HCT116 (cell line): Measurements from ENCODE around the gene IL36B. TPM values are rescaled to one million over a fixed set of nuclear protein-coding genes. Genes with fewer than 3 reads are reported as not detected.

Experiments
- ATAC-seq: fragments of 200-7000 bp; cut with Tn5 transposase; 2 replicates; pipeline ENCODE4 v1.9.1; 2020; ENCODE audit warnings: mild to moderate bottlenecking, moderate library complexity
- BruUV-seq: library from RNA; stranded (reverse); fragments of 400-500 nt; replicated peaks from 2 replicates; lab custom pipeline; 2021; lab: Mats Ljungman, UMichigan
- CTCF ChIA-PET: fragments of 300-600 bp; sonication (Branson Sonifier 250); formaldehyde crosslinking; loops from one replicate; lab custom pipeline; 2021; ENCODE audit warnings: antibody characterized with exemption; lab: Charles Lee
- POLR2A ChIA-PET: fragments of 300-600, 350-600 bp; sonication (Branson Sonifier 250); formaldehyde crosslinking; loops from one replicate; lab custom pipeline; 2021; ENCODE audit warnings: antibody characterized with exemption; lab: Charles Lee
- RAD21 ChIA-PET, 2 experiments: fragments of 300-600 bp; sonication (Branson Sonifier 250); formaldehyde crosslinking; loops; one replicate each; lab custom pipeline; 2023; ENCODE audit warnings: low total read pairs in 2 of 2; ENCODE audit not compliant: uncharacterized antibody in 2 of 2, unreplicated experiment in 2 of 2, low non-redundant PET in 1 of 2; lab: Charles Lee
- DNase-seq: peaks from one replicate; pipeline ENCODE4 v3.0.0-alpha.2; 2010; ENCODE audit warnings: low read depth, low spot score
- H2AFZ ChIP-seq: fragments of 200-600 bp; shearing (Covaris generic), sonication (generic); 2 replicates; pipeline ENCODE4 v1.6.1; 2017; ENCODE audit warnings: low read depth, mixed run types, mixed read lengths, antibody characterized with exemption, low read length; ENCODE audit not compliant: poor library complexity, severe bottlenecking
- H3K27ac ChIP-seq: 2 replicates; pipeline ENCODE4 v1.5.1; 2012; ENCODE audit warnings: low read depth, low read length
- H3K27me3 ChIP-seq: fragments of 200-600 bp; sonication (generic); 2 replicates; pipeline ENCODE4 v1.6.1; 2016; ENCODE audit warnings: mixed run types, low read length, mixed read lengths; ENCODE audit not compliant: insufficient read depth
- H3K36me3 ChIP-seq, 2 experiments: fragments of 200-500 bp in 1 of 2; fragments of 200-600 bp in 1 of 2; sonication (Bioruptor generic) in 1 of 2; sonication (generic) in 1 of 2; 2 replicates each; pipeline versions ENCODE4 v1.5.1 to v1.6.1; 2014 to 2016; ENCODE audit warnings: low read length in 2 of 2, inconsistent platforms in 1 of 2, mixed read lengths in 1 of 2, mixed run types in 1 of 2; ENCODE audit not compliant: insufficient read depth in 2 of 2, control insufficient read depth in 1 of 2
- H3K4me1 ChIP-seq, 2 experiments: fragments of 200-600 bp in 1 of 2; sonication (generic) in 1 of 2; 2 replicates each; pipeline versions ENCODE4 v1.5.1 to v1.6.1; 2012 to 2017; ENCODE audit warnings: low read length in 2 of 2, inconsistent platforms in 1 of 2, mild to moderate bottlenecking in 1 of 2, mixed read lengths in 1 of 2, mixed run types in 1 of 2, moderate library complexity in 1 of 2; ENCODE audit not compliant: insufficient read depth in 2 of 2, control insufficient read depth in 1 of 2
- H3K4me2 ChIP-seq: fragments of 200-600 bp; sonication (generic); 2 replicates; pipeline ENCODE4 v1.6.1; 2017; ENCODE audit warnings: mixed run types, low read length, mixed read lengths
- H3K4me3 ChIP-seq, 2 experiments: fragments of 200-600 bp in 1 of 2; sonication (generic) in 1 of 2; replicated peaks in 1 of 2; 2 replicates each; pipeline ENCODE4 v1.5.1; 2011 to 2016; ENCODE audit warnings: low read length in 2 of 2, control low read depth in 1 of 2, low read depth in 1 of 2, mild to moderate bottlenecking in 1 of 2, mixed read lengths in 1 of 2, mixed run types in 1 of 2
- H3K79me2 ChIP-seq: fragments of 200-600 bp; sonication (generic); 2 replicates; pipeline ENCODE4 v1.6.1; 2017; ENCODE audit warnings: mild to moderate bottlenecking, mixed run types, low read length, moderate library complexity, mixed read lengths; ENCODE audit not compliant: insufficient read depth
- H3K9ac ChIP-seq: fragments of 200-600 bp; sonication (generic); 2 replicates; pipeline ENCODE4 v1.6.1; 2016; ENCODE audit warnings: low read length, mixed read lengths
- H3K9me2 ChIP-seq: fragments of 200-600 bp; sonication (generic), shearing (Covaris generic); 2 replicates; pipeline ENCODE4 v1.6.1; 2017; ENCODE audit warnings: mixed run types, mild to moderate bottlenecking, moderate library complexity; ENCODE audit not compliant: insufficient read depth
- H3K9me3 ChIP-seq, 2 experiments: fragments of 200-500 bp in 1 of 2; fragments of 200-600 bp in 1 of 2; sonication (Bioruptor generic) in 1 of 2; sonication (generic) in 1 of 2; 2 replicates each; pipeline ENCODE4 v1.6.1; 2014 to 2017; ENCODE audit warnings: low read length in 2 of 2, mixed read lengths in 2 of 2, inconsistent platforms in 1 of 2, low read depth in 1 of 2, mild to moderate bottlenecking in 1 of 2, mixed run types in 1 of 2, moderate library complexity in 1 of 2; ENCODE audit not compliant: control insufficient read depth in 1 of 2, insufficient read depth in 1 of 2
- H4K20me1 ChIP-seq: fragments of 200-600 bp; sonication (generic), shearing (Covaris generic); 2 replicates; pipeline ENCODE4 v1.6.1; 2017; ENCODE audit warnings: mixed run types, mild to moderate bottlenecking, moderate library complexity; ENCODE audit not compliant: insufficient read depth
- ATF3 ChIP-seq: IDR thresholded peaks from 2 replicates; pipeline ENCODE4 v1.6.1; 2012
- CBX3 ChIP-seq: IDR thresholded peaks from 2 replicates; pipeline ENCODE4 v1.6.1; 2012; ENCODE audit warnings: low read depth
- CEBPB ChIP-seq: IDR thresholded peaks from 2 replicates; pipeline ENCODE4 v1.6.1; 2012; ENCODE audit warnings: low read depth
- EGR1 ChIP-seq: IDR thresholded peaks from 2 replicates; pipeline ENCODE4 v1.6.1; 2012; ENCODE audit warnings: low read depth
- EZH2 ChIP-seq: fragments of 200-600 bp; sonication (generic); IDR thresholded peaks from 2 replicates; pipeline ENCODE4 v1.6.1; 2017; ENCODE audit warnings: antibody characterized with exemption, mixed run types
- FOSL1 ChIP-seq: IDR thresholded peaks from 2 replicates; pipeline ENCODE4 v1.6.1; 2012; ENCODE audit warnings: low read depth
- JUND ChIP-seq: IDR thresholded peaks from 2 replicates; pipeline ENCODE4 v1.6.1; 2012
- POLR2AphosphoS5 ChIP-seq: IDR thresholded peaks from 2 replicates; pipeline ENCODE4 v1.6.1; 2011; ENCODE audit warnings: mild to moderate bottlenecking, low read depth, low read length, moderate library complexity
- SP1 ChIP-seq: IDR thresholded peaks from 2 replicates; pipeline ENCODE4 v1.6.1; 2012; ENCODE audit warnings: low read depth
- ZBTB33 ChIP-seq: IDR thresholded peaks from 2 replicates; pipeline ENCODE4 v1.6.1; 2011; ENCODE audit warnings: mild to moderate bottlenecking, low read length, moderate library complexity; ENCODE audit not compliant: insufficient replicate concordance; ENCODE audit errors: extremely low read depth
- intact Hi-C: fragments of 100-400 bp; cut with micrococcal nuclease; formaldehyde crosslinking; loops from 2 replicates; pipeline ENCODE4 v1.10.0; 2022
- total RNA-seq: library from RNA; stranded (reverse); gene quantifications from one replicate; pipeline ENCODE4 v1.2.1, GENCODE V29; 2021; ENCODE audit not compliant: unreplicated experiment
- TF ChIP-seq, protein P1 (sequence below): IDR thresholded peaks from 2 replicates; pipeline ENCODE4 v1.6.1; 2012

Gene IL36B
- total RNA-seq, 1 experiment from 2014 or later: not detected

DNA sequence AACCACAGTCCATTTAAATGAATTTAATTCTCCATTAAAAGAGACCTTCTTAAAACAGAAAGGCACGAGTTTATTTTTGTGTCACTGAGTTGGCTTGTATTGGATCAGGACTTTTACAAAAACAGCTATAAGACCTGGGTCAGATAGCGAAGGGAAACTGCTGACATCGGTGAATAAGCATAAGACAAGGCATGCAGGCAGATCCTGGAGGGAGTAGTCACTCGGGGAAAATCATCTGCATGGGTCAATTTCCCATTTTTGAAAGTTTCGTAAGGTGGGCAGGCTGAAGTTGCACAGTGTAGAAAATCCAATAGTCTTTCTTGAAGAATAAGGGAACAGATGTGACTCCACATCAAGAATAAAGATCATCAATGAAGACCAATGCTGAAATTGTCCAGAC lies 12.9 kb downstream of the IL36B start:
- peaks cover 6% of the 10 kb centered on the region; the same call in 1 of the 2 replicates for H3K27me3 ChIP-seq
- no peaks in the 10 kb centered on the region for H3K9me2 ChIP-seq
- H3K9me3 ChIP-seq: no peaks in the 10 kb centered on the region
- DNase-seq: no peak
- RAD21 ChIA-PET: no interaction called here
- no peaks in the 10 kb centered on the region for H3K79me2 ChIP-seq
- BruUV-seq: no TSS peak
- H3K4me1 ChIP-seq: no peaks in the 10 kb centered on the region
- H3K9ac ChIP-seq: no peak overlapping the region
- no peaks in the 10 kb centered on the region for H4K20me1 ChIP-seq
- no peak overlapping the region for H3K4me3 ChIP-seq
- intact Hi-C loops: no loop called here
- no peak overlapping the region for H3K4me2 ChIP-seq
- ATAC-seq: no peak
- H2AFZ ChIP-seq: no peak overlapping the region
- H3K27ac ChIP-seq: no peak overlapping the region
- TF ChIP-seq ZBTB33 (no peak), POLR2AphosphoS5 (no peak), CBX3 (no peak), JUND (no peak), EZH2 (no peak), FOSL1 (no peak), ATF3 (no peak), SP1 (no peak), CEBPB (no peak), EGR1 (no peak)
- TF ChIP-seq, protein P1, sequence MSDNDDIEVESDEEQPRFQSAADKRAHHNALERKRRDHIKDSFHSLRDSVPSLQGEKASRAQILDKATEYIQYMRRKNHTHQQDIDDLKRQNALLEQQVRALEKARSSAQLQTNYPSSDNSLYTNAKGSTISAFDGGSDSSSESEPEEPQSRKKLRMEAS: no peak
- H3K36me3 ChIP-seq: no peaks in the 10 kb centered on the region
- CTCF ChIA-PET: no interaction called here
- POLR2A ChIA-PET: no interaction called here
